ENCODE data around the gene SEC22B.
"Not testable (repeated sequence)": the region's sequence is repeated elsewhere in the genome, so short reads cannot be mapped to it uniquely, and the experiment has no call there.

DNA sequence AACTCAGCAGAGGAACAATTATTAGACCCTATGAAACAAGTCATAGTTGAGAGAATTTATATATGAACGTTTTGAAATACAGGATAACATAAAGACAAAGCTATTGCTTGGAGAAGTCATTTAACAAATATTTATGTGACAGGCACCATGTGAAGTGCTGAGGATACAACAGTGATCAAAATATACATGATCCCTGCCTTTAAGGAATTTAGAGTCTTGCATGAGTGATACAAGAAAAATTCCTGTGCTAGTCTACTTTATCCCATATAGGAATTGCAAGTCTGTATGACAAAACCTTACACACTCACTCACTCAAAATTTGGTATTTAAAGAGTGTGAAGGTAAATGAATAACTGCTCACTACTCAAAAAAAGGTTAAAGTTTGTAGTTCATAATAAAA is 17.8 kb downstream of the SEC22B start:
- TF ChIP-seq, protein P1, sequence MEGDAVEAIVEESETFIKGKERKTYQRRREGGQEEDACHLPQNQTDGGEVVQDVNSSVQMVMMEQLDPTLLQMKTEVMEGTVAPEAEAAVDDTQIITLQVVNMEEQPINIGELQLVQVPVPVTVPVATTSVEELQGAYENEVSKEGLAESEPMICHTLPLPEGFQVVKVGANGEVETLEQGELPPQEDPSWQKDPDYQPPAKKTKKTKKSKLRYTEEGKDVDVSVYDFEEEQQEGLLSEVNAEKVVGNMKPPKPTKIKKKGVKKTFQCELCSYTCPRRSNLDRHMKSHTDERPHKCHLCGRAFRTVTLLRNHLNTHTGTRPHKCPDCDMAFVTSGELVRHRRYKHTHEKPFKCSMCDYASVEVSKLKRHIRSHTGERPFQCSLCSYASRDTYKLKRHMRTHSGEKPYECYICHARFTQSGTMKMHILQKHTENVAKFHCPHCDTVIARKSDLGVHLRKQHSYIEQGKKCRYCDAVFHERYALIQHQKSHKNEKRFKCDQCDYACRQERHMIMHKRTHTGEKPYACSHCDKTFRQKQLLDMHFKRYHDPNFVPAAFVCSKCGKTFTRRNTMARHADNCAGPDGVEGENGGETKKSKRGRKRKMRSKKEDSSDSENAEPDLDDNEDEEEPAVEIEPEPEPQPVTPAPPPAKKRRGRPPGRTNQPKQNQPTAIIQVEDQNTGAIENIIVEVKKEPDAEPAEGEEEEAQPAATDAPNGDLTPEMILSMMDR (conservative IDR thresholded peaks at IDR 0.05 in 1 of 2, IDR thresholded peaks at IDR 0.05 in 1 of 2; ENCODE audit: extremely low read depth in 1 of 2, insufficient read depth in 1 of 2, low read depth in 1 of 2, low read length in 2 of 2), result not testable (repeated sequence)
- TF ChIP-seq EZH2 (IDR thresholded peaks at IDR 0.05; ENCODE audit: borderline replicate concordance, low read length), result not testable (repeated sequence)
